BJ (cell line): ENCODE data around the gene MYDGF. TPM values are rescaled to one million over a fixed set of nuclear protein-coding genes. Genes with fewer than 3 reads are reported as not detected.

Experiments used
- CTCF ChIA-PET: fragments of 350-600 bp; formaldehyde crosslinking; extraction: SDS; loops from one replicate; lab custom pipeline; 2021; ENCODE audit warnings: antibody characterized with exemption, inconsistent platforms; lab: Yijun Ruan, JAX
- POLR2A ChIA-PET: fragments of 300-600 bp; sonication (Branson Sonifier 250); formaldehyde crosslinking; extraction: SDS; loops from one replicate; lab custom pipeline; 2021; ENCODE audit warnings: antibody characterized with exemption; lab: Charles Lee
- DNase-seq: peaks from one replicate; pipeline ENCODE4 v3.0.0-alpha.2; 2011; ENCODE audit warnings: low read depth
- H3K27me3 ChIP-seq: 2 replicates; pipeline ENCODE4 v1.6.0; 2011; ENCODE audit warnings: low read length; ENCODE audit not compliant: control insufficient read depth, insufficient read depth
- H3K36me3 ChIP-seq: 2 replicates; pipeline ENCODE4 v1.5.1; 2011; ENCODE audit warnings: low read length; ENCODE audit not compliant: control insufficient read depth, insufficient read depth
- H3K4me3 ChIP-seq: 2 replicates; pipeline ENCODE4 v1.5.1; 2011; ENCODE audit warnings: low read depth, mild to moderate bottlenecking, control low read depth, low read length
- CTCF ChIP-seq: IDR thresholded peaks from 2 replicates; pipeline ENCODE4 v1.5.1; 2011; ENCODE audit warnings: low read depth, mild to moderate bottlenecking, control low read depth, inconsistent platforms, low read length, moderate library complexity; ENCODE audit not compliant: insufficient read depth
- polyA plus RNA-seq: library from polyadenylated mRNA; depleted of rRNA; stranded (reverse); fragments of >200 nt; gene quantifications from 2 replicates; pipeline ENCODE4 v1.2.3, GENCODE V29; 2011

The MYDGF gene
- polyA plus RNA-seq, 1 experiment, result 222 TPM

- DNase-seq, result no peak
- ChIA-PET POLR2A (no interaction called here), CTCF (interaction anchor here (0.9 kb wide), 1 partner anchor 14 kb away, joined by 3 read pairs; no protein-coding TSS in a partner anchor)
- peaks cover 28% of the 10 kb centered on the region for H3K36me3 ChIP-seq
- no peak overlapping the region for H3K4me3 ChIP-seq
- TF ChIP-seq CTCF, result no peak
- H3K27me3 ChIP-seq, result no peaks in the 10 kb centered on the region
Measured at GRCh38 chr19:4711211-4711610, 41.1 kb upstream of the MYDGF start.

GRCh38 chr19:4710281-4710600, 40.1 kb upstream of the MYDGF start:
- ChIA-PET POLR2A (no interaction called here), CTCF (no interaction called here)
- TF ChIP-seq CTCF, result no peak
- Histone ChIP-seq H3K4me3 (no peak overlapping the region), H3K36me3 (peaks cover 24% of the 10 kb centered on the region), H3K27me3 (no peaks in the 10 kb centered on the region)
- no peak for DNase-seq

- H3K4me3 ChIP-seq, result no peak overlapping the region
- DNase-seq, result no peak
- ChIA-PET CTCF (no interaction called here), POLR2A (no interaction called here)
- TF ChIP-seq CTCF, result no peak
- peaks cover 26% of the 10 kb centered on the region for H3K36me3 ChIP-seq
- no peaks in the 10 kb centered on the region for H3K27me3 ChIP-seq
Measured at GRCh38 chr19:4709440-4710280, 39.5 kb upstream of the MYDGF start.

- no peak overlapping the region for H3K4me3 ChIP-seq
- peaks cover 28% of the 10 kb centered on the region for H3K36me3 ChIP-seq
- no peak for TF ChIP-seq CTCF
- DNase-seq, result no peak
- POLR2A ChIA-PET, result no interaction called here
- no peaks in the 10 kb centered on the region for H3K27me3 ChIP-seq
- CTCF ChIA-PET, result interaction anchor here (1.2 kb wide), 1 partner anchor 83 kb away, joined by 3 read pairs; no protein-coding TSS in a partner anchor
Measured at GRCh38 chr19:4707956-4708650, 38.0 kb upstream of the MYDGF start.

GRCh38 chr19:4707322-4707721, 37.2 kb upstream of the MYDGF start:
- TF ChIP-seq CTCF, result no peak
- Histone ChIP-seq H3K4me3 (no peak overlapping the region), H3K27me3 (no peaks in the 10 kb centered on the region), H3K36me3 (peaks cover 27% of the 10 kb centered on the region)
- no peak for DNase-seq
- POLR2A ChIA-PET, result no interaction called here
- CTCF ChIA-PET, result interaction anchor here (1.2 kb wide), 1 partner anchor 84 kb away, joined by 3 read pairs; no protein-coding TSS in a partner anchor
